ENCODE data around the gene CYBA. TPM values are rescaled to one million over a fixed set of nuclear protein-coding genes. Genes with fewer than 3 reads are reported as not detected.
A peak's percentile ranks its signal among the peaks of the same experiment; 100 is the strongest.
"Not testable (repeated sequence)": the region's sequence is repeated elsewhere in the genome, so short reads cannot be mapped to it uniquely, and the experiment has no call there.

Gene CYBA
- total RNA-seq, 1 donor from 2014 or later, result 90.8 TPM

GRCh38 chr16:88678224-88678979, 27.5 kb upstream of the CYBA start:
- H3K27me3 ChIP-seq (ENCODE audit: control insufficient read depth in 3 of 3, insufficient read depth in 3 of 3, low read length in 3 of 3), result peaks cover 0 to 23% (median 7%) of the 10 kb centered on the region in 3 donors
- H3K36me3 ChIP-seq (ENCODE audit: control insufficient read depth in 3 of 3, insufficient read depth in 3 of 3, low read length in 3 of 3), result peaks cover 2 to 11% (median 7%) of the 10 kb centered on the region in 3 donors
- H3K4me3 ChIP-seq (ENCODE audit: low read length in 3 of 3), result no peak overlapping the region
- H3K9ac ChIP-seq (ENCODE audit: low read depth in 1 of 3, low read length in 3 of 3), result peak overlapping the region in 2 of 3 donors; percentile 16 to 53
- no peak overlapping the region for H3K27ac ChIP-seq (ENCODE audit: low read depth, low read length)
- H3K4me1 ChIP-seq (ENCODE audit: control insufficient read depth in 3 of 3, insufficient read depth in 3 of 3, low read length in 3 of 3), result peaks cover 56 to 78% (median 59%) of the 10 kb centered on the region in 3 donors
- H3K9me3 ChIP-seq (ENCODE audit: control insufficient read depth in 3 of 3, low read length in 3 of 3), result no peaks in the 10 kb centered on the region

GRCh38 chr16:88677721-88678120, 26.9 kb upstream of the CYBA start:
- Histone ChIP-seq H3K27me3 (ENCODE audit: control insufficient read depth in 3 of 3, insufficient read depth in 3 of 3, low read length in 3 of 3) (peaks cover 0 to 23% (median 7%) of the 10 kb centered on the region in 3 donors), H3K9ac (ENCODE audit: low read depth in 1 of 3, low read length in 3 of 3) (peak overlapping the region in 2 of 3 donors; percentile 2 to 3), H3K27ac (ENCODE audit: low read depth, low read length) (no peak overlapping the region), H3K36me3 (ENCODE audit: control insufficient read depth in 3 of 3, insufficient read depth in 3 of 3, low read length in 3 of 3) (peaks cover 2 to 11% (median 7%) of the 10 kb centered on the region in 3 donors), H3K4me3 (ENCODE audit: low read length in 3 of 3) (no peak overlapping the region), H3K4me1 (ENCODE audit: control insufficient read depth in 3 of 3, insufficient read depth in 3 of 3, low read length in 3 of 3) (peaks cover 63 to 84% (median 66%) of the 10 kb centered on the region in 3 donors), H3K9me3 (ENCODE audit: control insufficient read depth in 3 of 3, low read length in 3 of 3) (no peaks in the 10 kb centered on the region)

GRCh38 chr16:88676502-88677242, 25.8 kb upstream of the CYBA start:
- H3K4me3 ChIP-seq (ENCODE audit: low read length in 3 of 3), result peak overlapping the region in 1 of 3 donors; percentile 22
- H3K9ac ChIP-seq (ENCODE audit: low read depth in 1 of 3, low read length in 3 of 3), result peak overlapping the region in 1 of 3 donors; percentile 45
- H3K27me3 ChIP-seq (ENCODE audit: control insufficient read depth in 3 of 3, insufficient read depth in 3 of 3, low read length in 3 of 3), result peaks cover 0 to 23% (median 7%) of the 10 kb centered on the region in 3 donors
- peak overlapping the region; percentile 90 for H3K27ac ChIP-seq (ENCODE audit: low read depth, low read length)
- H3K4me1 ChIP-seq (ENCODE audit: control insufficient read depth in 3 of 3, insufficient read depth in 3 of 3, low read length in 3 of 3), result peaks cover 71 to 88% (median 75%) of the 10 kb centered on the region in 3 donors
- peaks cover 2 to 11% (median 7%) of the 10 kb centered on the region in 3 donors for H3K36me3 ChIP-seq (ENCODE audit: control insufficient read depth in 3 of 3, insufficient read depth in 3 of 3, low read length in 3 of 3)
- H3K9me3 ChIP-seq (ENCODE audit: control insufficient read depth in 3 of 3, low read length in 3 of 3), result no peaks in the 10 kb centered on the region

- H3K27ac ChIP-seq (ENCODE audit: low read depth, low read length), result peak overlapping the region; percentile 90
- peak overlapping the region in 2 of 3 donors; percentile 35 to 45 for H3K4me3 ChIP-seq (ENCODE audit: low read length in 3 of 3)
- H3K9ac ChIP-seq (ENCODE audit: low read depth in 1 of 3, low read length in 3 of 3), result peak overlapping the region; percentile 63 to 73 (median 71)
- peaks cover 68 to 89% (median 83%) of the 10 kb centered on the region in 3 donors for H3K4me1 ChIP-seq (ENCODE audit: control insufficient read depth in 3 of 3, insufficient read depth in 3 of 3, low read length in 3 of 3)
- H3K9me3 ChIP-seq (ENCODE audit: control insufficient read depth in 3 of 3, low read length in 3 of 3), result no peaks in the 10 kb centered on the region
- H3K36me3 ChIP-seq (ENCODE audit: control insufficient read depth in 3 of 3, insufficient read depth in 3 of 3, low read length in 3 of 3), result peaks cover 0 to 3% (median 2%) of the 10 kb centered on the region in 3 donors
- peaks cover 0 to 13% (median 0%) of the 10 kb centered on the region in 3 donors for H3K27me3 ChIP-seq (ENCODE audit: control insufficient read depth in 3 of 3, insufficient read depth in 3 of 3, low read length in 3 of 3)
Observed at GRCh38 chr16:88673716-88674379, 23.0 kb upstream of the CYBA start.

- Histone ChIP-seq H3K27me3 (ENCODE audit: control insufficient read depth in 3 of 3, insufficient read depth in 3 of 3, low read length in 3 of 3) (peaks cover 0 to 4% (median 0%) of the 10 kb centered on the region in 3 donors), H3K4me1 (ENCODE audit: control insufficient read depth in 3 of 3, insufficient read depth in 3 of 3, low read length in 3 of 3) (peaks cover 58 to 79% (median 76%) of the 10 kb centered on the region in 3 donors), H3K9ac (ENCODE audit: low read depth in 1 of 3, low read length in 3 of 3) (peak overlapping the region in 2 of 3 donors; percentile 25 to 59), H3K9me3 (ENCODE audit: control insufficient read depth in 3 of 3, low read length in 3 of 3) (no peaks in the 10 kb centered on the region), H3K27ac (ENCODE audit: low read depth, low read length) (peak overlapping the region; percentile 90), H3K4me3 (ENCODE audit: low read length in 3 of 3) (peak overlapping the region in 1 of 3 donors; percentile 20), H3K36me3 (ENCODE audit: control insufficient read depth in 3 of 3, insufficient read depth in 3 of 3, low read length in 3 of 3) (peaks cover 0 to 3% (median 2%) of the 10 kb centered on the region in 3 donors)
Observed at GRCh38 chr16:88672776-88673175, 21.9 kb upstream of the CYBA start.

GRCh38 chr16:88671806-88672205, 21.0 kb upstream of the CYBA start:
- Histone ChIP-seq H3K27ac (ENCODE audit: low read depth, low read length) (peak overlapping the region; percentile 90), H3K4me3 (ENCODE audit: low read length in 3 of 3) (no peak overlapping the region), H3K9me3 (ENCODE audit: control insufficient read depth in 3 of 3, low read length in 3 of 3) (no peaks in the 10 kb centered on the region), H3K4me1 (ENCODE audit: control insufficient read depth in 3 of 3, insufficient read depth in 3 of 3, low read length in 3 of 3) (peaks cover 48 to 69% (median 66%) of the 10 kb centered on the region in 3 donors), H3K27me3 (ENCODE audit: control insufficient read depth in 3 of 3, insufficient read depth in 3 of 3, low read length in 3 of 3) (peaks cover 0 to under 1% (median 0%) of the 10 kb centered on the region in 3 donors), H3K9ac (ENCODE audit: low read depth in 1 of 3, low read length in 3 of 3) (peak overlapping the region in 1 of 3 donors; percentile 33), H3K36me3 (ENCODE audit: control insufficient read depth in 3 of 3, insufficient read depth in 3 of 3, low read length in 3 of 3) (peaks cover 0 to 2% (median under 1%) of the 10 kb centered on the region in 3 donors)

GRCh38 chr16:88669980-88670379, 19.1 kb upstream of the CYBA start:
- Histone ChIP-seq H3K4me1 (ENCODE audit: control insufficient read depth in 3 of 3, insufficient read depth in 3 of 3, low read length in 3 of 3) (peaks cover 35 to 57% (median 52%) of the 10 kb centered on the region in 3 donors), H3K36me3 (ENCODE audit: control insufficient read depth in 3 of 3, insufficient read depth in 3 of 3, low read length in 3 of 3) (peaks cover 2 to 3% (median 2%) of the 10 kb centered on the region in 3 donors), H3K27ac (ENCODE audit: low read depth, low read length) (no peak overlapping the region), H3K4me3 (ENCODE audit: low read length in 3 of 3) (no peak overlapping the region), H3K9ac (ENCODE audit: low read depth in 1 of 3, low read length in 3 of 3) (peak overlapping the region in 1 of 3 donors; percentile 45), H3K27me3 (ENCODE audit: control insufficient read depth in 3 of 3, insufficient read depth in 3 of 3, low read length in 3 of 3) (no peaks in the 10 kb centered on the region), H3K9me3 (ENCODE audit: control insufficient read depth in 3 of 3, low read length in 3 of 3) (no peaks in the 10 kb centered on the region)

GRCh38 chr16:88669493-88669892, 18.6 kb upstream of the CYBA start:
- H3K27me3 ChIP-seq (ENCODE audit: control insufficient read depth in 3 of 3, insufficient read depth in 3 of 3, low read length in 3 of 3); H3K27ac ChIP-seq (ENCODE audit: low read depth, low read length); H3K4me3 ChIP-seq (ENCODE audit: low read length in 3 of 3); H3K9me3 ChIP-seq (ENCODE audit: control insufficient read depth in 3 of 3, low read length in 3 of 3); H3K36me3 ChIP-seq (ENCODE audit: control insufficient read depth in 3 of 3, insufficient read depth in 3 of 3, low read length in 3 of 3): not testable (repeated sequence)
- peak overlapping the region in 1 of 3 donors; percentile 45 for H3K9ac ChIP-seq (ENCODE audit: low read depth in 1 of 3, low read length in 3 of 3)
- H3K4me1 ChIP-seq (ENCODE audit: control insufficient read depth in 3 of 3, insufficient read depth in 3 of 3, low read length in 3 of 3), result peaks cover 35 to 53% (median 51%) of the 10 kb centered on the region in 3 donors

GRCh38 chr16:88667461-88667860, 16.6 kb upstream of the CYBA start:
- Histone ChIP-seq H3K27me3 (ENCODE audit: control insufficient read depth in 3 of 3, insufficient read depth in 3 of 3, low read length in 3 of 3) (no peaks in the 10 kb centered on the region), H3K4me1 (ENCODE audit: control insufficient read depth in 3 of 3, insufficient read depth in 3 of 3, low read length in 3 of 3) (peaks cover 28 to 40% (median 34%) of the 10 kb centered on the region in 3 donors), H3K9ac (ENCODE audit: low read depth in 1 of 3, low read length in 3 of 3) (peak overlapping the region in 1 of 3 donors; percentile 25)

More at GRCh38 chr16:88667461-88667860, 16.6 kb upstream of the CYBA start:
- Histone ChIP-seq H3K36me3 (ENCODE audit: control insufficient read depth in 3 of 3, insufficient read depth in 3 of 3, low read length in 3 of 3) (peaks cover 0 to 3% (median 2%) of the 10 kb centered on the region in 3 donors), H3K4me3 (ENCODE audit: low read length in 3 of 3) (no peak overlapping the region), H3K27ac (ENCODE audit: low read depth, low read length) (no peak overlapping the region), H3K9me3 (ENCODE audit: control insufficient read depth in 3 of 3, low read length in 3 of 3) (no peaks in the 10 kb centered on the region)

All from skeletal muscle tissue (tissue), 4 donors.